H1 (cell line): ENCODE results near the gene DBP.

Source experiments
- ATF3 ChIP-seq: IDR thresholded peaks from 2 replicates; pipeline ENCODE4 v1.6.1; 2011; ENCODE audit warnings: low read depth, mild to moderate bottlenecking, low read length; ENCODE audit not compliant: insufficient read depth
- CBX5 ChIP-seq: fragments of 300-800, 300-1000 bp; sonication (generic); IDR thresholded peaks from 2 replicates; pipeline ENCODE4 v1.7.1; 2016; ENCODE audit warnings: antibody characterized with exemption, low read length, low read depth
- EGR1 ChIP-seq: IDR thresholded peaks from 2 replicates; pipeline ENCODE4 v1.6.1; 2011; ENCODE audit warnings: low read depth, low read length, borderline replicate concordance
- EZH2 ChIP-seq: fragments of 200-600 bp; sonication (generic); IDR thresholded peaks from 2 replicates; pipeline ENCODE4 v1.7.1; 2012; ENCODE audit warnings: low read depth, mild to moderate bottlenecking, moderate library complexity, low read length, inconsistent platforms; ENCODE audit not compliant: severe bottlenecking
- HDAC6 ChIP-seq: IDR thresholded peaks from one replicate; pipeline ENCODE4 v1.7.1; 2012; ENCODE audit warnings: low read depth, mild to moderate bottlenecking, inconsistent platforms, low read length, moderate library complexity
- NRF1 ChIP-seq: IDR thresholded peaks from 2 replicates; pipeline ENCODE4 v1.6.1; 2011; ENCODE audit warnings: mild to moderate bottlenecking, low read depth, low read length, improper control_type of control experiment
- POLR2AphosphoS5 ChIP-seq: IDR thresholded peaks from 2 replicates; pipeline ENCODE4 v1.6.1; 2011; ENCODE audit warnings: low read depth, low read length
- SP2 ChIP-seq: IDR thresholded peaks from 2 replicates; pipeline ENCODE4 v1.6.1; 2012; ENCODE audit warnings: mild to moderate bottlenecking, low read length, inconsistent platforms
- TAF1 ChIP-seq: IDR thresholded peaks from 2 replicates; pipeline ENCODE4 v1.6.1; 2011; ENCODE audit warnings: mild to moderate bottlenecking, low read depth, low read length
- TEAD4 ChIP-seq: IDR thresholded peaks from 2 replicates; pipeline ENCODE4 v1.6.1; 2012; ENCODE audit warnings: low read depth, low read length, inconsistent platforms, mixed read lengths
- YY1 ChIP-seq: IDR thresholded peaks from 2 replicates; pipeline ENCODE4 v1.6.1; 2011; ENCODE audit warnings: low read depth, mild to moderate bottlenecking, low read length
- TF ChIP-seq, protein P1 (sequence below), 3 experiments: IDR thresholded peaks; 1 replicate in 2 of 3; 2 replicates in 1 of 3; pipeline versions ENCODE4 v1.5.1 to v1.6.1; 2011; ENCODE audit warnings: low read length in 3 of 3, mild to moderate bottlenecking in 3 of 3, inconsistent platforms in 2 of 3, low read depth in 1 of 3, moderate library complexity in 1 of 3; ENCODE audit not compliant: insufficient read depth in 1 of 3; ENCODE audit errors: control extremely low read depth in 1 of 3

GRCh38 chr19:48596237-48596636, 40.9 kb downstream of the DBP start:
- no peak for TF ChIP-seq EZH2
- TF ChIP-seq HDAC6: no peak
- TF ChIP-seq EGR1: no peak
- TF ChIP-seq NRF1: no peak
- no peak for TF ChIP-seq TAF1
- TF ChIP-seq POLR2AphosphoS5: no peak
- no peak for TF ChIP-seq YY1
- TF ChIP-seq, protein P1, sequence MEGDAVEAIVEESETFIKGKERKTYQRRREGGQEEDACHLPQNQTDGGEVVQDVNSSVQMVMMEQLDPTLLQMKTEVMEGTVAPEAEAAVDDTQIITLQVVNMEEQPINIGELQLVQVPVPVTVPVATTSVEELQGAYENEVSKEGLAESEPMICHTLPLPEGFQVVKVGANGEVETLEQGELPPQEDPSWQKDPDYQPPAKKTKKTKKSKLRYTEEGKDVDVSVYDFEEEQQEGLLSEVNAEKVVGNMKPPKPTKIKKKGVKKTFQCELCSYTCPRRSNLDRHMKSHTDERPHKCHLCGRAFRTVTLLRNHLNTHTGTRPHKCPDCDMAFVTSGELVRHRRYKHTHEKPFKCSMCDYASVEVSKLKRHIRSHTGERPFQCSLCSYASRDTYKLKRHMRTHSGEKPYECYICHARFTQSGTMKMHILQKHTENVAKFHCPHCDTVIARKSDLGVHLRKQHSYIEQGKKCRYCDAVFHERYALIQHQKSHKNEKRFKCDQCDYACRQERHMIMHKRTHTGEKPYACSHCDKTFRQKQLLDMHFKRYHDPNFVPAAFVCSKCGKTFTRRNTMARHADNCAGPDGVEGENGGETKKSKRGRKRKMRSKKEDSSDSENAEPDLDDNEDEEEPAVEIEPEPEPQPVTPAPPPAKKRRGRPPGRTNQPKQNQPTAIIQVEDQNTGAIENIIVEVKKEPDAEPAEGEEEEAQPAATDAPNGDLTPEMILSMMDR (IDR thresholded peaks at IDR 0.05; ENCODE audit: control extremely low read depth in 1 of 3, insufficient read depth in 1 of 3, low read depth in 1 of 3, low read length in 3 of 3): no peak
- no peak for TF ChIP-seq TEAD4
- no peak for TF ChIP-seq CBX5
- TF ChIP-seq ATF3: no peak
- TF ChIP-seq SP2: no peak
